Measurements from ENCODE around the gene TAT.
"Not testable (repeated sequence)": the region's sequence is repeated elsewhere in the genome, so short reads cannot be mapped to it uniquely, and the experiment has no call there.

Gene TAT

DNA sequence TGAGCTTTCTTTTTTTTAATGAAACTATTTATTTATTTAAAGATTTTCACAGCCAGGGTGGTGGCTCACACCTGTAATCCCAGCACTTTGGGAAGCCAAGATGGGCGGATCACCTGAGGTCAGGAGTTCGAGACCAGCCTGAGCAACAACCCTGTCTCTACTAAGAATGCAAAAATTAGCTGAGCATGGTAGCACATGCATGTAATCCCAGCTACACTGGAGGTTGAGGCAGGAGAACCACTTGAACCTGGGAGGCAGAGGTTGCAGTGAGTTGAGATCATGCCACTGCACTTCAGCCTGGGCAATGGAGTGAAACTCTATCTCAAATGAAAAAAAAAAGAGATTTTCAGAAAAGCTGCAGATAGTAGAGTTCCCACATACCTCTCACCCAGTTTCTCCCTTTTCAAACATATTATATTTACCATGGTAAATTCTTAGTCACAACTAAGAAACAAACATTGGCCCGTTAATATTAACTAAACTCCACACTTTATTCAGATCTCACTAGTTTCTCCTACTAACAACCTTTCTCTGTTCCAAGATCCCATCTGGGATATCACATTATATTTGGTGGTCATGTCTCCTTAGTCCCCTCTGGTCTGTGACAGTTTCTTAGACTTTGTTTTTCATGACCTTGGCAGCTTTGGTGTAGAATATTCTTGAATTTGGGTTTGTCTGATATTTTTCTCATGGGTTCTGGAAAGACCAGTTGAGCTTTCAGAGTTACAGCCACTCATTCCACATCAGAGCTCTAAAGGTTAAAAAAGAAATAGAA, 7.8 kb upstream of the TAT start:
- no peak for DNase-seq (ENCODE audit: low read depth)

DNA sequence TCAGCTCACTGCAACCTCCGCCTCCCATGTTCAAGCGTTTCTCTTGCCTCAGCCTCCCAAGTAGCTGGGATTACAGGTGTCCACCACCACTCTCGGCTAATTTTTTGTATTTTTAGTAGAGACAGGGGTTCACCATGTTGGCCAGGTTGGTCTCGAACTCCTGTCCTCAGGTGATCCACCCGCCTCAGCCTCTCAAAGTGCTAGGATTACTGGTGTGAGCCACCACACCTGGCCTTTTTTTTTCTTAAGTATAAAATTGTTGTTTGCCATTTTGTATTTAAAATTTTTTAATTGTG, 5.6 kb upstream of the TAT start:
- not testable (repeated sequence) for DNase-seq (ENCODE audit: low read depth)

DNA sequence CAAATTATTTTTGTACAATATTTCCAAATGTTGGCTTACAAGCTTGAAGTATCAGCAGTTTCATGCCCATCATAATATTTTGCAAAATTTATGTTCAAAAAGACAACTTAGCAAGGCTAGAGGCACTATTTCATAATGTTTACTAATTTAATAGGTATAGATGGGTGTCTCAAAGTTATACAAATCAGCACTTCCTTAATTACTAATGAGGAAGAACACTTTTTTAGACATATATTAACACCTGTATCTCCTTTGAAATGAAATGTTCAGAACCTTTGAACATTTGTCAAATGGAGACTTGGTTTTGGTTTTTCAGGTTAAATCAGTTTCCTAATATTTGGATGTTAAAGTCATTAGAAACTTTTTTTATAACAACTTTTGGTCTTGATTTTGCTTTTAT, 2.2 kb downstream of the TAT start:
- DNase-seq (ENCODE audit: low read depth), result no peak

DNA sequence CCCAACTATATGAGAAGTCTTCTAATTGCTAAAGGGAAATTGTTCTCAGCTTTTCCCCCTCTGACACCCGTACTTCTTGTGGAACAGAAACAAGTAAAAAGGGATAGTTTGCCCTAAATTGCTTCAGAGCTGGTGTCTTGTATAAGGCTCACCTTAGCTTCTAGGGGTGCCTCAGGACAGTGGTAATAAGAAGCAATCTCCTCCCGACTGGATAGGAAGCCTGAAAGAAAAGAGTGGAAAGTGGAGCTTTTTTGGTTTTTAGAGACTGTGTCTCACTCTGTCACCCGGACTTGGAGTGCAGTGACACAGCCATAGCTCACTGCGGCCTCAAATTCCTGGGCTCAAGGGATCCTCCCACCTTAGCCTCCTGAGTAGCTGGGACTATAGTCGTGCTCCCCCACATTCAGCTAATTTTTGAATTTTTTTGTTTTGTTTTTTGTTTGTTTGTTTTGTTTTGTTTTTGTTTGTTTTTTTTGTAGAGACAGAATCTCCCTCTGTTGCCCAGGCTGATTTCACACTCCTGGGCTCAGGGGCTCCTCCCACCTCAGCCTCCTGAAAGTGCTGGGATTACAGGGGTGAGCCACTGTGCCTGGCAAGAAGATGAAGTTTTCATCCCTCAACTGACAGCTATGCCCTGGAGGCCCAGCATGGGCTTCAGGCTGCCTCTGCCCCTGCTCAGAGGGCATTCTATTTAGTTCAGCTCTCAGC, 3.4 kb downstream of the TAT start:
- DNase-seq (ENCODE audit: low read depth), result no peak

DNA sequence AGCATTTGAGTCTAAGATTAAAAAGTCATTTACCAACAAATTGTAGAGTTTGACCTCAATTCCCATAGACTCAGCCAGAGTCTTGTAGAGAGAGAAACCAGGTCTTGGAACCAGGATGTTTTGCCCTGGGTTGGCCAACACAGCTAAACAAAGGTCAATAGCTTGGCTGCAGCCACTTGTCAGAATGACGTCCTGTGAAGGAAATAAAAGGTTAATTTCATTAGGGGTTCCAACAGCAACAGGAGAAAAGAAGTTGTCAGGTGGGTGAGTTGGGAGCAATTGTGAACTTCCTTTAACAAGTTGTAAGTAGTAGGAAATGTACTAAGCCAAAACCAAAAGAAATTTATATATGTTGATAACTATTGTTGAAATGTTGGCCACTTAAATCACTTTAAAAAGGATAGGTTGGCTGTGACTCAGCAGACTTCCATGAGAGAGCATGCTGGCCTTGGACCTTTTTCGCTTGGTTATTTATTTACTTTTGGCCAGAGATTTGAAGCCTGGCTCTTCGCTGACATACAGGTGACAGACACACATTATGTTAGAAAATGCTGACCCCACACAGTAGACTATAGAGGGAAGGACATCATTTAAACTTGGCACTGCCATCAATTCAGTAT, 4.3 kb downstream of the TAT start:
- no peak for DNase-seq (ENCODE audit: low read depth)

DNA sequence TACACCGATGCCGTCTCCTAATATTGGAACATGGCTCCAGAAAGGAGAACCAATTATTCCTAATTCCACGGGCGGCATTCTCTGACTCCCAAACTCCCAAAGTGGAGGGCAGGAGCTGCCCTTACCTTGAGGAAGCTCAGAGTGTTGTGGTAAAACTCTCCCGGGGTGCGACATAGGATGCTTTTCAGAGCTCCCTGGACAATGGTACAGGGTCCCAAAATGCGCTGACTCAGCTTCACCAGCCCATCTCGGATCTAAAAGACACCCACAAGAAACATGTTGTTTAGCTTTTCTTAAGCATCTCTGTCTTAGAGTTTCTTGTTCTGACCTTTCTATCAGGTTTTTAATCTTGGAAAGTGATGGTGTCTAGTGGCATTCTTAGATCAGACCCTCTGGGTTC, 6.7 kb downstream of the TAT start:
- DNase-seq (ENCODE audit: low read depth), result no peak

DNA sequence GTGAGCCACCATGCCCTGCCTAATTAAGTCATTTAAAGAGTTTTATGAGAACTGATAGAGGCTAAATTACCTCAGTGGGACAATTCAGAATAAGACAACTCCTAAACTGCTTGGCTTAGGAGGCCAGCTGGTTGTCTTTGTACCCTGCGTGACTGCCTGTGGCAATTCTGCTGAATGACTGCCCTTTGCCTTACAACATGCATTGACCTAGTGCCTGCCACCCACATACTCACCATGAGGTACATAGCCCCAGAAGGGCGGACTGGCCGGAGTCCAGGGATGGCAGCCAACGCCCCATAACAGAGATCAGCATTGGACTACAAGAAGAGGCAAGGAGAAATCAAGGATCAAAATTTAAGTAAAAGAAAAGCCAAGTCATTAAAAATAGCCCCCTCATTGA, 7.3 kb downstream of the TAT start:
- DNase-seq (ENCODE audit: low read depth), result no peak

DNA sequence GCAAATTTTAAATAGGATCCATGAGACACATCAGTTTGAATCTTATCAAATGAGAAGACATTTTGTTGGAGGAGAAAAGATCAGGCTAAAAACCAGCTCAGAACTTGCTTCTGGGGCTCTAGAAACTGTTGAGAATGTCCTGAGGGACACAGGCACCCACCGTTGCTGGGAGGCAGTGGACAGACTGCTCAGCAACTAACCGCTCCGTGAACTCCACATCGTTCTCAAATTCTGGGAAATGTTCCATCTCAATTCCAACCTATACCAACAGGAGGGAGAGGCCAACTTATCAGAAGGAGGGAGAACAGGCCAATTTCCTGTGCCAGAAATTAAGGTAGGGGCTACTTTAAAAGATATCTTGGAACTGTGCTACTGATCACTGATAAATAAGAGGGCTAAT, 8.3 kb downstream of the TAT start:
- no peak for DNase-seq (ENCODE audit: low read depth)

DNA sequence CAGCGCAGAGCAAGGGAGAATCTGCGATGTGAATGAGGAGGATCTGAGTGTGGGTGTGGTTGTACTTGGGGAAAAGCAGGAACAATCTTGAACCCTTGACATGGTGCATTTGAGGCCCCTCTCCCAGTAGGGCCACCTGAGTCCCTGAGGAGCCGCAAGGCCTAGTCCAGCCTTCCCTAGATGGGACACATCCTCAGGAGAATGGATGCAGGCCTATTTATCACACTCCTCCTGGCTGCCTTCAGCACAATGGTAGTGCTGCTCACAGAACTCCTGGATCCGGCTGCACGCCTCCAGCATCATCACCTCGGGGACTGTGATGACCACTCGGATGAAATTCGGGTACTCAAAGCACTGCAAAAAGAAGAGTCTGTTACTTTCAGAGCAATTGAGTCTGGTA, 9.0 kb downstream of the TAT start:
- no peak for DNase-seq (ENCODE audit: low read depth)

DNA sequence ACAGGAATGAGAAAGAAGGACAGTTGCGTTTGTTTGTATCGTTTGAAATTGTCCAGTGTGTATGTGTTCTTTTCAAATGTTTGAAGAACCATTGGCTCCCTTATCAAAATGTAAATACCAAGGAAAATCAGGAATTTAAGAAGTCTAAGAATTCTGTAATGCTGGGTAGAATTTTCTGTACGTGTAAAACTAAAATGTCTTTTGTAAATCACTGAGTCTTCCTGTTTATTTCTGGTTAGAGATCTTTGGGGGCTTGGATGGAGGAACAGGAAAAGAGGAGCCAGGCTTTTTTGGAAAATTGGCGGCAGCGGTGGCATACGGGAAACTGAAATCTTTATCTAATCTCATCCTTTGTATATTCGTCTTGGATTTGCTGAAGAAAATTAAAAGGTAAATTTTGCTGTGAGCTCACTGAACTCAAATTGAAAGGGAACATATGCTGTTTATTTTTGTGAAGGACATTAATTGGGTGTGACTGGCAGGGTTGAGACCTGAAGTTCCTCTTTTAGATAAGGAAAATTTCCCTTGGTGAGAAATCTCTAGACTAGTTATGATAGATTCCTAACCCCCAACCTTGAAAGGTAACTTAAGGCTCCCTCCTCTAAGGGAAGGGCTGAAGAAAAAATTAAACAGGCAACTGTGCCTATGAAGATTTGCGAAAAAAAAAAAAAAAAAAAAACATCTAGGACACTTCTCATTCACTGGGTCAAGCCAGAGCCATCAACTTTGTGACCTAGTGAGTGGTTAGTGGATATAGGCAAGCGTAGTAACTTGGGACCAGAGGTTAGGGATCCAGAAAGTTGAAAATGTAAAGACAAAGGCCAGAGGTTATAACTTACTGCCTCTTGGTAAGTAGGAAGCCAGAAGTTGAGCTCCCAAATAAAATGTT, 10.8 kb downstream of the TAT start:
- DNase-seq (ENCODE audit: low read depth), result no peak

DNA sequence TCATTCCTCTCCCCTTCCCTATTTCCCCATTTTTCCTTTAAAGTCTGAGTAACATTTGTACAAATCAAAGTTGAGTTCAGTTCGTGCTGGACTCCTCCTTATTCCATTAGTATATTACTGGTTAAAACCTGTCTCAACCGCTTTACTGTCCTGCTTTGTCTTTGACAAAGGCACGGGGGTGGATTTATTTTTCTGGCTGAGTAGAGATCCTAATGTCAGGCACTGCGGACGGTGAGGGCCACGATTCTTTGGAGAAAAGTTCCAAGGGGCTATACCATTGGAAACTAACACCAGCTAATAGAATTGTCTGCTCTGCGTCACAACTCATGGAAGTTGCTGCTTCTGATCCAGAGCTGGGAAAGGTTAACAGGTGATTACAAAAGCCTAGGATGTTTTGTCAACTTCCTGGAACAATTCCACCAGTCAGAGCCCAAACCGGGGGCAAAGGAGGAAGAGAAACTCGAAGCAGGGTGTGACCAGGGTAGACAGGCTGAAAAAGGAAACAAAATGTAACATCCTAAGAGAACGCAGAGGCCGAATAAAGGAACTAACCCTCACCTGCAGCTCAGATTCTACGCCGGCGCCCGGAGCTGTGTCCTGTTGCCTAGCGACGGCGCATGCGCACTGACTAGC, 12.4 kb downstream of the TAT start:
- DNase-seq (ENCODE audit: low read depth), result no peak

DNA sequence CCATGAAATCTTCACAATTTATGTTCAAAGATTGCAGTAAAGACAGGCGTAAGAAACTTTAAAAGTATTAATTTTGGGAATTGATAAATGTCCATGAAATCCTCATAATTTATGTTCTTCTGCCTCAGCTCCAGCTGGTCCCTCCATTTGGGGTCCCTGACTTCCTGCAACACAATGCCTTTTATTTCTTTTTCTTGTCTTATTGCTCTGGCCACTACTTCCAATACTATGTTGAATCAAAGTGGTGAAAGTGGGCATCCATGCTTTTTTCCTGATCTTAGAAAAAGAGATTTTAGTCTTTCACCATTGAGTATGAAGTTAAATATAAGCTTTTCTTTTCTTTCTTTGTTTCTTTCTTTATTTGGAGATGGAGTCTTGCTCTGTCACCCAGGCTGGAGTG, 14.3 kb downstream of the TAT start:
- DNase-seq (ENCODE audit: low read depth), result no peak

DNA sequence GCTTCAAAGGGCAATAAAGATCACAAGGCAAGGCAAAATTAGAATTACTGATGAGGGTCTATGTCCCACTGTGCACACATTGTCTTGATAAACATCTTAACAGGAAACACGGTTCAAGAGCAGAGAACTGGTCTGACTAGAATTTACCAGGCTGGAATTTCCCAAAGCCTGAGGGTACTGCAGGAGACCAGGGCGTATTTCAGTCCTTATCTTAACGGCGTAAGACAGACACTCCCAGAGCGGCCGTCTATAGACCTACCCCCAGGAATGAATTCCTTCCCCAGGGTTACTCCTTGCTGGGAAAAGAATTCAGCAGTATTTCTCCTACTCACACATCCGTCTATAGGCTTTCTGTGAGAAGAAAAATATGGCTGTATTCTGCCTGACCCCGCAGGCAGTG, 15.0 kb downstream of the TAT start:
- not testable (repeated sequence) for DNase-seq (ENCODE audit: low read depth)

DNA sequence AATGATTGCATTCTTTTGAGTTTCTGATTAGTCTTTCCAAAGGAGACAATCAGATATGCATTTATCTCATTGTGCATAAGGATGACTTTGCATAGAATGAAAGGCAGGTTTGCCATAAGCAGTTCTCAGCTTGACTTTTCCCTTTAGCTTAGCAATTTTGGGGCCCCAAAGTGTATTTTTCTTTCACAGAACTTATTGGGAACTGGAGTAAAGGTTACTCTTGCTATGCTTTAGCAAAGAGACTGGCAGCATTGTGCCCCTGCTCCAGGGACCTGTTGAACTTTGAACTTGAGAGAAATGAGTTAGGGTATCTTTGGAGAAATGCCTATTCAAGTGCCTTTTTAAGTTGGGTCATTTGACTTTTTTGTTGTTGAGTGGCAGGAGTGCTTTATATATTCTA, 17.0 kb downstream of the TAT start:
- DNase-seq (ENCODE audit: low read depth), result no peak

DNA sequence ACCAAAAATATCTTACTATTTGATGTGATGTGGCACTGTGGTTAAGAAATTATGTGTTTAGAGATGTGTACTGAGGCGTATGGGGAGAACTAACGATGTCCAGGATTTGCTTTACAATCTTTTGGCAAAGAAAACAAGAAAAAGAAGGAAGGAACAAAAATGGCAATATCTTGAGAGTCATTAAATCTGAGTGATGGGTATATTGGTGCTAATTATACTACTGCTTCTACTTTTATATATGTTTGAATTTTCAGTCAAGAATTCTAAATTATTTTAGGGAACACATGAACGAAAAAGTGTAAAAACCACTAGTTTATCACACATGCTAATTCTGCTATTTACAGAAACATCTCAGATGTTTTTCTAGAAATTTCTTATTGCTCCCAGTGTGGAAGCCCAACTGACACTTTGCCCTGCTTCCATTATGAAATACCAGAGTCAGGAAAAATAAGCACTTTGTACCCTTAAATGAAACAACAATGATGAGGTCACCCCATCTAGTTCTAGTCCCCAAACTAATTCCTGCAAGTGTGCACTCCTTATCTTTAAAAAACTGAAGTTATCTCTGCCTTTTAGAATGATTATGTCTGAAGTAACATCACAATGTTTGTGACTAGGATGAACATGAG, 18.8 kb downstream of the TAT start:
- no peak for DNase-seq (ENCODE audit: low read depth)

DNA sequence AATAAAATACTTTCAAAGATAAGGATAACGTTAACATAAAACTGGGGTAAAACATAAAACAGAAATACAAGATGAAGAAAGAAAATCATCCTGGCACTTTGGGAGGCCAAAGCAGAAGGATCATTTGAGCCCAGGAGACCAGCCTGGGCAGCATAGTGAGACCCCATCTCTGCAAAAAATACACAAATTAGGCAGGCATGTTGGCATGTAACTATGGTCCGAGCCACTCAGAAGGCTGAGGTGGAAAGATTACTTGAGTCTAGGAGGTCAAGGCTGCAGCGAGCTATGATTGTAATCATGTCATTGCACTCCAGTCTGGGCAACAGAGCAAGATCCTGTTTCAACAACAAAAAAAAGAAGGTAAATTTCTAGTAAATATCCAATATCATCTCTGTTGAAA, 19.6 kb downstream of the TAT start:
- no peak for DNase-seq (ENCODE audit: low read depth)

DNA sequence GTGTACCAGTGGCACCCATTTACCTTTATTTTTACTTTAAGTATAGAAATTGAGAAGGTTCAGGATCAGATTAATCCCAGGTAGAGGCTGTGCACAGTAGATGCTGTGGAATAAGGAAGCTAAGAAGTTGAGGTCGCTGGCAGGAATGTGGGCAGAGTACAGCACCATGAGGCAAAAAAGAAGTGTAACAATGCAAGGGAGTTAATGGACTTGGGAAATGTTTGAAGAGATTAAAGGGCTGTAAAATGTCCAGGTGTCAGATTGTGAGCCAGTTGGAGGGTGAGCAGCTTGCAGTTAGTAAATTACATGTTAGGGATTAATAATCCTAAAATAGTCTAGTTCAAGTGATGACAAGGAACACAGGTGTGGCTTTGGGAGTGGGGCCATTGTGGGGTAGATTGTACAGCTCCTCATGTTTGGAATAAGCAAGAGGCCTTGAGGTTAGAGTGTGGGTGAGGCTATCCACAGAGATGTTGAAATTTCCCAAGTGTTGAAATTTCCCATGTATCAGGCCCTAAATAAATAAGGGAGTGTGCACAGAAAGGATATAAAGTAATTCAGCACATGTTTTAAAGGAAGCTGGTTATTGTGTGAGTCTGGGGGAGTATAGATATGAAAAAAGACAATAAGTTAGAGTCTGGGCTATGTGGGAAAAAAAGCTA, 21.5 kb downstream of the TAT start:
- no peak for DNase-seq (ENCODE audit: low read depth)

DNA sequence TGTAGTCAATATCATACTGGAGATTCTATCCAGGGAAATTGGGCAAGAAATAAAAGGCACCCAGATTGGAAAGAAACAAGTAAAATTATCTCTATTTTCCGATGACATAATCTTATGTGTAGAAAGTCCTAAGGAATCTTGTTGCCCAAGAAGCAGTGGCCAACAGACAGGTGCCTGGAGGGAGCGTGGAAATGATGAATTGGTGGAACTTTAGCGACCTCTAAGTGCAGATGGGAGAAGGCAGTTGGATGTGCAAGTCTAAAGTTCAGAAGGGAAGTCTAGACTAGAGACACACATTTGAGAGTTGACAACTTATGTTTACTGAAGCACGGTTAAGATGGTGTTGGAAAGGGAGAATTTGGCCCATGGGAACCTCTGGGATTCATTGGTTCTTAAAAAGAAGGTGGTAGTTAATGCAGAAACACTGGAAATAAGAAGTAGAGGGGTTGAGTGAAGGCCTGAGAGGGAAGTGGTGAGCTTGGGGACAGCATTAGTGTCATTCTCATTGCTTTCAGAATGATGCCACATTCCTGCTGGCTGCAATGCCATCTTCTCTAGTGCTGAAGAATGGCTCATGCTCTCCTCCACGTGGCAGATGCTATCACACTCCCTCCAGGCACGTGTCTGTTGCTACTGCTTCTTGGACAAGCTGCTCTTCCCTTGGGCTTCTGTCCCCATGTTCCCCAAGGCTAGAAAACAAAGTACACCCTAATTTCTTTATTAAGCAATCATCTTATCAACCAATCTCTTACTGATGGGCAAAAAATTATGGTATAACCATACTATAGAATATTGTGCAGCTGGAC, 24.0 kb downstream of the TAT start:
- no peak for DNase-seq (ENCODE audit: low read depth)

DNA sequence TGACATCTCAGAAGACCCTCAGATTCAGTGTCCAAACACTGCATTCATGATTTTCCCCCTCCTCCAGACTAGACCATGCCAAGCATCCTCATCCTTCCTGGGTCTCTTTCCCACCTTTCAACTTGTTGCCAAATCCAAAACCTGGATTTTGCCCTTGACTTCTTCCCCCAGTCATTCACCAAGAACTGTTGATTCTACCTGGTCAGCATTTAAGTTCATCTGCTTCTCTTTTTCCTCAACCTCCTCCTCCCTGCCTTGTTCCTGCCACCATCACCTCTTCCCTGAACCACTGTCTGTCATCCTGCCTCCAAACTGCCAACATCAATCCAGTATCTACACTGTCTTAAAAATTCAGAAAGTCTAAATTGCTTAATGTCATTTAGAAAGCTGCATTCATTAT, 29.7 kb downstream of the TAT start:
- no peak for DNase-seq (ENCODE audit: low read depth)

DNA sequence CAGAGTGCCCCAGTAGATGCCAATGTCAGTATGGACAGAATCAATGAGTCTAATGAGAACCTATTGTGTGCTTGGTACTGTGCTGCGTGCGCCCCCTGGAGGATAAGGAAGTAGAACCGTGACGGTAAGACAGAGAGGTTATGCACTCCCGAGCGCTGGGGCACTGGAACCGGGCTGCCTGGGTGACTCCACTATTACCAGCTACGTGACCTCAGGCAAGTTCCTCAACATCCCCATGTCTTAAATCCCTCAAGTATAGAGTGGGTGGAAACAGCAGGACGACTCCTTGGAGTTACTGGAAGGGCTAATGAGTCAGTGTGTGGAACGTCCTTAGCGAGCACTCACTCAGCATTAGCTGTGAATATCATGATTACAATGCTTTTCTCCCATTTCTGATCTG, 34.5 kb downstream of the TAT start:
- DNase-seq (ENCODE audit: low read depth), result no peak

All from stimulated activated CD8-positive, alpha-beta memory T cell treated with anti-CD3 and anti-CD28 coated beads, Interleukin-15, amount 100 ng/mL, for 24 hours (primary cell).